Smooth muscle cell (in vitro differentiated cells): ENCODE measurements around the gene HOXD1. TPM values are rescaled to one million over a fixed set of nuclear protein-coding genes. Genes with fewer than 3 reads are reported as not detected.

Source experiments
- DNase-seq: peaks from one replicate; lab custom pipeline; 2025; ENCODE audit not compliant: unreplicated experiment; lab: John Stamatoyannopoulos, UW
- H2AFZ ChIP-seq: fragments of 200-600 bp; sonication (generic); 2 replicates; pipeline ENCODE4 v1.6.0; 2016; ENCODE audit warnings: antibody characterized with exemption, low read depth, mild to moderate bottlenecking
- H3F3A ChIP-seq: fragments of 200-600 bp; sonication (generic); 2 replicates; pipeline ENCODE4 v1.6.0; 2017; ENCODE audit warnings: antibody characterized with exemption, low read depth
- H3K27ac ChIP-seq: fragments of 200-600 bp; sonication (generic); 2 replicates; pipeline ENCODE4 v1.5.1; 2016; ENCODE audit warnings: low read depth, mild to moderate bottlenecking
- H3K27me3 ChIP-seq: fragments of 200-600 bp; sonication (generic); 2 replicates; pipeline ENCODE4 v1.6.1; 2016; ENCODE audit warnings: low read depth, mild to moderate bottlenecking
- H3K36me3 ChIP-seq: fragments of 200-600 bp; sonication (generic); 2 replicates; pipeline ENCODE4 v1.5.1; 2016; ENCODE audit warnings: low read depth
- H3K4me1 ChIP-seq: fragments of 200-600 bp; sonication (generic); 2 replicates; pipeline ENCODE4 v1.5.1; 2016; ENCODE audit warnings: low read depth
- H3K4me2 ChIP-seq: fragments of 200-600 bp; sonication (generic); 2 replicates; pipeline ENCODE4 v1.6.0; 2016; ENCODE audit warnings: mild to moderate bottlenecking
- H3K4me3 ChIP-seq: fragments of 200-600 bp; sonication (generic); 2 replicates; pipeline ENCODE4 v1.5.1; 2016; ENCODE audit warnings: mild to moderate bottlenecking
- H3K79me2 ChIP-seq: fragments of 200-600 bp; sonication (generic); 2 replicates; pipeline ENCODE4 v1.6.0; 2016; ENCODE audit warnings: low read depth, mild to moderate bottlenecking
- H3K9ac ChIP-seq: fragments of 200-600 bp; sonication (generic); 2 replicates; pipeline ENCODE4 v1.6.0; 2016; ENCODE audit warnings: low read depth
- H3K9me3 ChIP-seq: fragments of 200-600 bp; sonication (generic); replicated peaks from 2 replicates; pipeline ENCODE4 v1.5.1; 2016; ENCODE audit warnings: low read depth
- H4K20me1 ChIP-seq: fragments of 200-600 bp; sonication (generic); 2 replicates; pipeline ENCODE4 v1.6.0; 2016; ENCODE audit warnings: low read depth
- CTCF ChIP-seq: fragments of 200-600 bp; sonication (generic); IDR thresholded peaks from 2 replicates; pipeline ENCODE4 v1.5.1; 2017; ENCODE audit warnings: borderline replicate concordance, mild to moderate bottlenecking, antibody characterized with exemption; ENCODE audit not compliant: insufficient read depth, poor library complexity, severe bottlenecking
- WGBS: methylation state at CpG from one replicate; pipeline ENCODE4 v1.1.7; 2016; ENCODE audit warnings: low lambda C conversion rate; 5-methylcytosine and 5-hydroxymethylcytosine counted together
- polyA plus RNA-seq: library from polyadenylated mRNA; unstranded; fragments of >200 nt; fragmentation: Nextera tagmentation; extraction: Ambion mirVana; gene quantifications from 2 replicates; pipeline ENCODE4 v1.2.1, GENCODE V29; 2016
- total RNA-seq: library from RNA; depleted of rRNA; stranded (reverse); fragments of >200 nt; gene quantifications from 2 replicates; pipeline ENCODE4 v1.2.3, GENCODE V29; 2014

The HOXD1 gene
- total and polyA plus RNA-seq, 2 experiments from 2014 or later: not detected

GRCh38 chr2:176166272-176166671 is 22.2 kb upstream of the HOXD1 start:
- H3K4me3 ChIP-seq: no peak overlapping the region
- H4K20me1 ChIP-seq: no peaks in the 10 kb centered on the region
- H3K9ac ChIP-seq: no peak overlapping the region
- no peaks in the 10 kb centered on the region for H3K4me1 ChIP-seq
- H3K4me2 ChIP-seq: no peak overlapping the region
- no peaks in the 10 kb centered on the region for H3K79me2 ChIP-seq
- DNase-seq: no peak
- no peaks in the 10 kb centered on the region for H3F3A ChIP-seq
- WGBS: 28% methylated on average over 2 of the region's 2 CpGs
- H3K9me3 ChIP-seq: no peaks in the 10 kb centered on the region
- H2AFZ ChIP-seq: no peak overlapping the region
- H3K27ac ChIP-seq: no peak overlapping the region
- H3K36me3 ChIP-seq: no peaks in the 10 kb centered on the region
- H3K27me3 ChIP-seq: peaks cover 100% of the 10 kb centered on the region
- no peak for TF ChIP-seq CTCF

GRCh38 chr2:176167398-176167797 is 21.1 kb upstream of the HOXD1 start:
- Histone ChIP-seq H4K20me1 (no peaks in the 10 kb centered on the region), H2AFZ (no peak overlapping the region), H3F3A (no peaks in the 10 kb centered on the region), H3K27me3 (peaks cover 100% of the 10 kb centered on the region), H3K79me2 (no peaks in the 10 kb centered on the region), H3K9ac (no peak overlapping the region), H3K36me3 (no peaks in the 10 kb centered on the region), H3K9me3 (no peaks in the 10 kb centered on the region), H3K27ac (no peak overlapping the region), H3K4me1 (no peaks in the 10 kb centered on the region), H3K4me2 (no peak overlapping the region), H3K4me3 (no peak overlapping the region)
- 17% methylated on average over 1 of the region's 1 CpG for WGBS
- no peak for TF ChIP-seq CTCF
- no peak for DNase-seq

GRCh38 chr2:176169181-176169580 is 19.3 kb upstream of the HOXD1 start:
- H3K27me3 ChIP-seq: peaks cover 100% of the 10 kb centered on the region

More at GRCh38 chr2:176169181-176169580, 19.3 kb upstream of the HOXD1 start:
- 58% methylated on average over 4 of the region's 5 CpGs for WGBS
- Histone ChIP-seq H3F3A (no peaks in the 10 kb centered on the region), H2AFZ (no peak overlapping the region), H3K79me2 (no peaks in the 10 kb centered on the region), H3K9me3 (no peaks in the 10 kb centered on the region), H3K4me2 (no peak overlapping the region), H4K20me1 (no peaks in the 10 kb centered on the region), H3K36me3 (no peaks in the 10 kb centered on the region), H3K9ac (no peak overlapping the region), H3K27ac (no peak overlapping the region), H3K4me3 (no peak overlapping the region), H3K4me1 (peaks cover 2% of the 10 kb centered on the region)
- no peak for DNase-seq
- no peak for TF ChIP-seq CTCF
